Activated CD4-positive, CD25-positive, alpha-beta regulatory T cell (primary cell): ENCODE measurements around the gene PLIN1.
"Not testable (repeated sequence)": the region's sequence is repeated elsewhere in the genome, so short reads cannot be mapped to it uniquely, and the experiment has no call there.

ENCODE experiments used
- DNase-seq, 4 experiments: peaks; one replicate each; lab custom pipeline; 2025; lab: John Stamatoyannopoulos, UW

PLIN1 gene, protein sequence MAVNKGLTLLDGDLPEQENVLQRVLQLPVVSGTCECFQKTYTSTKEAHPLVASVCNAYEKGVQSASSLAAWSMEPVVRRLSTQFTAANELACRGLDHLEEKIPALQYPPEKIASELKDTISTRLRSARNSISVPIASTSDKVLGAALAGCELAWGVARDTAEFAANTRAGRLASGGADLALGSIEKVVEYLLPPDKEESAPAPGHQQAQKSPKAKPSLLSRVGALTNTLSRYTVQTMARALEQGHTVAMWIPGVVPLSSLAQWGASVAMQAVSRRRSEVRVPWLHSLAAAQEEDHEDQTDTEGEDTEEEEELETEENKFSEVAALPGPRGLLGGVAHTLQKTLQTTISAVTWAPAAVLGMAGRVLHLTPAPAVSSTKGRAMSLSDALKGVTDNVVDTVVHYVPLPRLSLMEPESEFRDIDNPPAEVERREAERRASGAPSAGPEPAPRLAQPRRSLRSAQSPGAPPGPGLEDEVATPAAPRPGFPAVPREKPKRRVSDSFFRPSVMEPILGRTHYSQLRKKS

DNA sequence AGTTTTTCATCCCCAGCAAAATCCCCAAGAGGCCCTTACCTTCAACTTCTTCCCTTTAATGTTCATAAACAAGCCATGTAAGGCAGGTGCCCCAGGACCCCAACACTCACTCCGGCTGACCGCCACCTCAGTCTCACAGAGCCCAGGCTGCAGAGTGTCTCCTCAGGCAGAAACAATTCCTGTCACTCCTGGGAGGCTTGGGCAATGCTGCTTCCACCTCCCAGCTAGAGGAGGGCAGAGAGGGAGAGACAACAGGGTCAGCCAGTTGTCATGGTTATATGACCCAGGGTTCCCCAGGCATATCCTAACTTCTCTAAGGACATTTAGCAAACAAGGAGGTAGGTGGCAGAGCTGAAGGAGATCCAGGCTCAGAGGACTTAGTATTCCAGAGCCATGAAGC lies at the start of gene PLIN1:
Gene PLIN1, minus strand, starts transcription at position 156 of the 400 bp plus-strand sequence. CDS start 1,878 bp downstream, outside the sequence.
- no peak for DNase-seq

DNA sequence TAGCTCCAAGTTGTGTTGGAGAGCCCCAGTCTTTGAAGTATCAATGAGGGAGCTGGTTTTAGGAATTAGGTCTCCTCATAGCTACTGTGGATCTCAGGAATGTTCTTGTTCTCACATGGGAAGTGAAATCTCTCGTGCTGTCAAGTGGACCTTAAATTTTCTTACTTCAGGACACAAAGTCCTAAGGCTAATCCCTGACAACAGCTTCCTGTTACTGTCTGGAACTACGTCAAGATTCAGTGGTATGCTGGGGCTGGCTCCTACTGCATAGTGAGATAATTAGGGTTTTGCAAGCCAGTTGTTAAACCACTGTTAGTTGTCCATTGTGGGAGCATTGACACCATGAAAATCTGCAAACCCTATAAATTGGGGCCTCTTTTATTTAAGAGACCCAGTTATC lies 49.1 kb upstream of the PLIN1 start:
- no peak for DNase-seq

DNA sequence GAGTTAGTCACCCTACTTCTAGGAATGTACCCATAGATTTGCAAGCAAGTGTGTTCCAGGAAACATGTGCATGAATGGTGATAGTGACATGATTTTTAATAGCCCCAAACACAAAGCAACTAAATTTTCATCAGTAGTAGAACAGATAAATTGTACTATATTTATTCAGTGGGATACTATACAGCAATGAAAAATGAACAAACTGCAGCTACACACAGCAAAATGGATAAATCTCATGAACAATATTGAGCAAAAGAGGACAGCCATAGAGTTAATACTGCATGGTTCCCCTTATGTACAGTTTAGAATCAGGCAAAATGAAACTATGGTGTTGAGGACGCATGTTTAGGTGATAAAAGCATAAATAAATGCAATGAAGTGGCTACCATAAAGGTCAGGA lies 45.9 kb upstream of the PLIN1 start:
- DNase-seq: no peak

DNA sequence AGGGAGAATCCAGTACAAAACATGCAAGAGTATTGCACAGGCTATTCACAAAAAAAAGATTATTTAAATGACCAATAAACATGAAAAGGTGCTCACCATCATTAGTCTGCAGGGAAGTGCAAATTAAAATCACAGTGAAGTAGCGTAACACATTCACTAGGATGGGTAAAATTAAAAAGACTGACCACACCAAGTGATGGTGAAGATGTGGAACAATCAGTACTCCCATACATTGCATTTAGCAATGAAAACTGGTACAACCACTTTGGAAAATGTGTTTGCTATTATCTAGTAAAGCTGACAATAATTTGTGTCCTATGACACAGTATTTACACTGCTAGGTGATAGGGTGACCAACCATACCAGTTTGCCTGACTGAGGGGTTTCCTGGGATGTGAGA lies 45.5 kb upstream of the PLIN1 start:
- no peak for DNase-seq

GRCh38 chr15:89723031-89723430 lies 43.9 kb upstream of the PLIN1 start:
- DNase-seq: no peak

DNA sequence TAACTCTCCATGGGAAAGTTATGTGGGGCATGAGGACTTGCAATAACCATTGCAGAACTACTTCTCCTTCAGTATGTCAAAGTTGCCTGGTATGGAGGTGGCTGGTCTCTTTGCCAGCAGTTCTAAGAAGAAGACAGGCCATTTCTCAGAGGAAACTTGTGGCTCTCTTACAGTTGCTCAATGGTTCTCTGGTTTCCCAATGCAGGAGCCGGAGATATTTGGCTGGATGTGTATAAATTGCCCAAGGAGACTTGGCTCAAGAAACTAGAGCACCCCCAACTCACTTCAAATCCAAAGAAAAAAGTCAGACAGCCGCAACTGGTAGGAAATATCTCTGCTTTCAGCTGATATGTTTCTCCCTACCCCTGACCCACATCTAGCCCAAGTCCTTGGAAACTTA lies 35.6 kb upstream of the PLIN1 start:
- DNase-seq: no peak

DNA sequence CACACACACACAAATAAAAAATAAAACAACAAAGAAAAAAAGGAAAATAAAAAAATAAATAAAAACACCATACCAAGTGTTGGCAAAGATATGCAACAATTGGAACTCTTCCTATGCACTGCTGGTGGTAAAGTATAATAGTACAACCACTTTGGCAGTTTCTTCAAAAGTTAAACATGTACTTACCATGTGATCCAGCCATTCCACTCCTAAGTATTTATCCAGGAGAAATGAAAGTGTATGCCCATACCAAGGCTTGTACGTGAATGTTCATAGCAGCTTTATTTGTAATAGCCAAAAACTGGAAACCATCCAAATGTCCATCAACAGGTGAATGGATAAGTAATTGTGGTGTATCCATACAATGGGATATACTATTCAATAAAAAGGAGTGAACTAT lies 28.4 kb upstream of the PLIN1 start:
- no peak for DNase-seq

DNA sequence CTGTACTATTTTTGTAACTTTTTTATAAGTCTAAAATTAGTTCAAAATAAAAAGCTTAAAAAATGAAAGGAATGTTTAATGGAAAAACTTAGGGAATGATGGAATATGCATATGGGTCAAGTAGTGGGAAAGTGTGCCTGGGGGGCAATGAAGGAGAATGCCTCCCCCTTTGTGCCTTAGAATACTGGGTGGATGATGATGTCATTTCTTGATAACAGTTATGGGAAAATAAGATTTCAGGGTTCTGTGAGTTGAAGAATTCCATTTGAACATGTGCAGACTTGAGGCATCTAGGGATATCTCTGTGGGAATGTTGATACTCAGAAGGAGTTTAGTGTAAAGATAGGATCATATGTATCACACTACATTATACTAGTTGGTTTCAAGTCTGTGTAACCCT lies 25.2 kb upstream of the PLIN1 start:
- DNase-seq: no peak

- no peak for DNase-seq
Measured at GRCh38 chr15:89695198-89695597, 16.0 kb upstream of the PLIN1 start.

DNA sequence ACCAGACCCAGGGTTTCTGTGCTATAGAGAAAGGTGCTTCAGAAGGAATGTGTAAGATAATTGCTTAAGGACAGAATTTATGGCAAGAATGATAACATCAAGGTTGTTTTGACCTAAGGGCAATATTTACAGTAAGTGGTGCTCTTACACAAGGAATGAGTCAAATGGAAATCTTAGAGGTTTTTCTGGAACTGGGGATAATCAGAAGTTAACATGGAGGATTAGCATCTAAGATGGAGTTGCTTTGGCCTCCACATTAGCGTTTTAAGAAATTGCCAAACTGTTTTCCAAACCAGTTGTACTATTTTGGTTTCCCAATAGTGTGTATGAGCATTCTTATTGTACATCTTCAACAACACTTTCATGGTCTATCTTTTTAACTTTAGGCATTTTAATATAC lies 14.5 kb upstream of the PLIN1 start:
- DNase-seq: no peak

DNA sequence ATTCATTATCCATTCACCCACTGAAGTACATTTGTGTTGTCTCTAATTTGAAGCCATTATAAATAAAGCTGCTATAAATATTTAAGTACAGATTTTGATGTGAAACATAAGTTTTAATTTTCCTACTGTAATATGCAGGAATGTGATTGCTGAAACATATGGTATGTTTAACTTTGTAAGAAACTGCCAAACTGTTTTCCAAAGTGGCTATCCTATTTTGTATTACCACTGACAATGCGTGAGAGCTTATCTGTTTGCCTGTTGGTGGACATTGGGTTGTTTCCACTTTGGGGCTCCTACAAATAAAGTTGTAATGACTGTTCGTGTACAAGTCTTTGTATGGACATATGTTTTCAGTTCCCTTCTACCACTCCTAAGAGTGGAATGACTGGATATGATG lies 13.9 kb upstream of the PLIN1 start:
- no peak for DNase-seq

- DNase-seq: peak; percentile 46 to 58 (median 52)
Measured at GRCh38 chr15:89690276-89691218, 11.4 kb upstream of the PLIN1 start, which contains the start of the genes PEX11A and WDR93. TSS of gene PEX11A (minus strand) at chr15:89690754. CDS start at chr15:89690632, 122 bp downstream. TSS of gene WDR93 (plus strand) at chr15:89690811. CDS start at chr15:89701747, 10,936 bp downstream.

DNA sequence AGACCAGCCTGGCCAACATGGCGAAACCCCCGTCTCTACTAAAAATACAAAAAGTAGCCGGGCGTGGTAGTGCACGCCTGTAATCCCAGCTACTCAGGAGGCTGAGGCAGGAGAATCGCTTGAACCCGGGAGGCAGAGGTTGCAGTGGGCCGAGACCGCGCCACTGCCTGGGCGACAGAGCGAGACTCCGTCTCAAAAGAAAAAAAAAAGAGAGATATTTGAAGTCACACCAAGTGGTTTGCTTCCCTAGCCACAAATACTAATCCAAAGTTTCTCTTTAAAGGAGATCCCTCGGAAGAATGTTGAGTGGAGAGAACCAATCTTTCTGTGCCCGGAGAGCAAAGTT lies 10.7 kb upstream of the PLIN1 start:
- not testable (repeated sequence) for DNase-seq

DNA sequence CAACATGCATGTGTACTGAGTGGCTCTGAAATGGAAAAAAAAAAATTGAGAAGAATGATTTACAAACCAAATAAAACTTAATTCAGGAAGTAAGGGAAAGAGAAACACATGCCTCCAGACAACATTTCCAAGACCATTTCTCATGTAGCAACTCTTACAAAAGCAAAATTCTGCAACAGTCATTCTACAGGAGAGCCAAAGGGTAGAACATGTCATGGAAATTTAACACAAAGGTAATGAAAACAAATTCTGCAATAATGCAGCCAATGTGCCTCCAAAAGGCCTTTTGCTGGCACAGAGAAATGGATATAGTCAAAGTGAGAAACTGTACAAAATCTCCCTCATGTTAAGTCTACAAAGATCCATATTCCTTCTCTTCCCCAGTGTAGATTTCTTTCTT lies 7.4 kb upstream of the PLIN1 start:
- no peak for DNase-seq

GRCh38 chr15:89685995-89686394 lies 6.8 kb upstream of the PLIN1 start:
- DNase-seq: no peak

DNA sequence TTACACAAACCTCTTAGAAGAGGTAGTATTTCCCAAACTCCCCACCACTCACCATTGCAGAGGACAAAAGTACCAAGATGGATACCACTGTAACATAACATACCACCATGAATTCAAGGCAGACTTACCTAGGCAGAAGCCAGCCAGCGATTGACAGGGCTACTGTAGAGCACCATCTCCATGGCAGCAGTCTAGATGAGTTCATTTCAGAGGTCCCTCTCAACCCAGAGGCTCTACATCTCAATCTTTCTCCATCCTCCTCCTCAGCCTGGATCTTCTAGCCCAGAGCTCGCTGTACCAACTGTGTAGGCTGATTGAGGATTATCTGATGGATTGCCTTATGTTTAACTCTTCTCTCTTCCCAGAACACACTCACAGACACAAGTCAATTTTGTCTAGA lies 2.0 kb upstream of the PLIN1 start:
- no peak for DNase-seq

DNA sequence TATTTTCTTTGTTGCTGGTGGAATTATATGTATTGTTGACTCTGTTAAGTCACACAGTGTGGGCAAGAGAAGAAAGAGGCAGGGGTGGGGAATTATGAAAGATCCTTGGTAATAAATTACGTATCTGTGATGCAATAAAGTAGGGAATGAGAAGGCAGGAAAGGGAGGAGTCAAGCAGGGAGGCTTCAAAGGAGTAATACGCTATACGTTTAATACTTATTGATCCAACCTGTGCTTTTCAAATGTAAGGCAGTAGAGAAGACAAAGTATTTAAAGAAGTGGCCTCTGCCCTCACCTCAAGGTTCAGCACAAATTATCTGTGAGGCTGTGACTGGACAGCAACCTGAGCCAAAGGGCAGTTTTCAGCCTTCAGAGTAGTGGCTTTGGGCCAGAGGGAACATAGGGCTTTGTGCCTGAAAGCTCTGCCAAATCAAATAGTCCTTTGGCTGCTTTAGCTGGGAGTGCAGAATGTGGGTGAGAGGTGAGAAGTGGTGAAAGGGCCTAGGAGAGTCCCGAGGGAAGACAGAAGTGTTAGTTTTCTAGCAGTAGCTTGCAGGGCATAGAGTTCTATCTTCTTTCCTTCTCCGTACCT lies 1.2 kb upstream of the PLIN1 start:
- no peak for DNase-seq

DNA sequence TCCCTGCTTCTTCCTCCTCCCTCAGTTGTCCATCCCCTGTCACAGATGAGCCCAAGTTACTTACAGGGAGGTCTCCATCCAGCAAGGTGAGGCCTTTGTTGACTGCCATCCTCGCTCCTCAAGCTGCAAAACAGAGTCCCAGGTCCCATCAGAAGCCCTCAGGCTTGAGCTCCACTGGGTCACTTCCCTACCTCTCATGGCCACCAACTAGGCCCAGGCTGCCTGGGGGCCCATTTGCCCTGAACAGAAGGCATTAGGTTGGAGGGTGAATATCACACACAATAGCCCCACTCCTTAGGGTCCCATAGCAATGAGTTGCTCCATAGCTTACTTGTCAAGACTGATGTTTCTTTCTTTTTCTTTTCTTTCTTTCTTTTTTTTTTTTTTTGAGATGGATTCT lies 1.8 kb downstream of the PLIN1 start:
- DNase-seq: no peak

DNA sequence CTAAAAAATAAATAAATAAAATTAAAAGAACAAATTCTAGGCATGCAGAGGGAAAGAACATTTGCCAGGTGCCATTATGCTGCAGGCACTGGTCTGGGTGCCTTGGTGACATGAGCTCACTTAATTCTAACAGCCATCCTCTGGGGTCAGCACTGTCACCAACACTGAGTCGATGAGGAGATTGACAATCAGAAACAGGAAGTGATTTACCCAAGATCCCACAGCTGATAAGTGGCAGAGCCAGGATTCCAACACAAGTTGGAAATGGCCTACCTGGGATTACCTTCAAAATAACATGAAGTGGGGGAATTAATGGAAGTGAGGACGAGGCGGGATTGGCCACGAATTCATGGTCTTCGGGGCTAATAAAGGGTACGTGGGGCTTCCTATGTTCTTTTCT lies 3.6 kb downstream of the PLIN1 start:
- no peak for DNase-seq

DNA sequence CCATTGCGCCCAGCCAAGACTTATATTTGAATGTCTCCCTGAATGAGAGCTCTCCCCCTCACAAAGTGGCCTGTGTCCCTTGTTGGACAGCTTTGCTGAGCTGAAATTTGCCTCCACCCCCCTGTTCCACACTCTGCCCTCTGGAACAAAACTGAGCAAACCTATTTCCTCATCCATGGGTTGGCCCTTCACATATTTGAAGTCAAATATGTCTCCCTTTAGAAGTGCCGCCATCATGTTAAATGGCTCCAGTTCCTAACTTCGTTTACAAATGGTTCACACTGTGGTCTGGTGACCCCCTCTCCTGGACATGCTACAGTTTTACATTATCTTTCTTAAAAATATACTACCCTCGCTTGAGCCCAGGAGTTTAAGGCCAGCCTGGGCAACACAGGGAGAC lies 4.6 kb downstream of the PLIN1 start:
- DNase-seq: no peak

DNA sequence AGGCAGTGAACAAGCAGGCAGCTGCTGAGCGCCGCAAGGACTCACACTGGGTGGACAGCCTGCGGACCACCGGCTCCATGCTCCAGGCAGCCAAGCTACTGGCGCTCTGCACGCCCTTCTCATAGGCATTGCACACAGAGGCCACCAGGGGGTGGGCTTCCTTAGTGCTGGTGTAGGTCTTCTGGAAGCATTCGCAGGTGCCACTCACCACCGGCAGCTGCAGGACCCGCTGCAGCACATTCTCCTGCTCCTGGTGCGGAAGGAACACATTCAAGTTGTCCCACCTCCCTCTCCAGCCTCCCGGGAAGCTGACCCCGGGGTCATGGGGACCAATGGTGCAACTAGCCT lies 6.0 kb downstream of the PLIN1 start:
- DNase-seq: no peak
